ENCODE results near the gene AMBRA1. TPM values are rescaled to one million over a fixed set of nuclear protein-coding genes. Genes with fewer than 3 reads are reported as not detected.

Gene AMBRA1
- total RNA-seq, 2 donors from 2014 or later: 47.3 to 52.2 TPM

DNA sequence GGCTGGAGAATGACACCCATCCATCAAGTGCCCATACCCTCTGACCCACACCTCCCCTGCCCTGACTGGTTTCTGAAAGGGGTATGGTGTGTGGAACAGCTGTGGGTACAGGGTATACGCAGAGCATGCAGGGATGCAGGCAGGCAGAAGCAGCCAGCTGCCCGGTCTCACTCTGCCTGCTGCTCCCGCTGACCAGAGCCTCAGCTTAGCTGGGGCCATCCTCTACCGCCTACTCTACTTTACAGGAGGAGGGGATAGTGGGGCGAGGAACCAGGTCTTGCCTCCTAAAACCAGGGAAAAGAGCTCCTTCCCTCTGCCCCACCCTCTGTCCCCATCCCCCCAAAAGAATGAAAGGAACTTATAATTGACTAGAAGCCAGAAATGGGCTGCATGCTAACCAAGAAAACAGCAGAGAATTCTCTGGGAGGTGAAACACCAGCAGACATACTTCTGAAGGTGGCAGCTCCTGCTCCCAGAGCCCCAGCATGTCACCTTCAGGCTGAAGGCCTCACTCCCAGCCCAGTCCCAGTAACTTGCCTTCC lies 189.3 kb downstream of the AMBRA1 start:
- Mint-ChIP-seq H3K27me3 (no peaks in the 10 kb centered on the region), H3K4me3 (no peak overlapping the region), H3K36me3 (ENCODE audit: low read depth) (no peaks in the 10 kb centered on the region), H3K4me1 (peaks cover 2% of the 10 kb centered on the region), H3K27ac (no peak overlapping the region)
- no peak for ATAC-seq
- no peak for DNase-seq
- no peaks in the 10 kb centered on the region for H3K9me3 ChIP-seq (ENCODE audit: control insufficient read depth, low read length, poor library complexity, severe bottlenecking)

DNA sequence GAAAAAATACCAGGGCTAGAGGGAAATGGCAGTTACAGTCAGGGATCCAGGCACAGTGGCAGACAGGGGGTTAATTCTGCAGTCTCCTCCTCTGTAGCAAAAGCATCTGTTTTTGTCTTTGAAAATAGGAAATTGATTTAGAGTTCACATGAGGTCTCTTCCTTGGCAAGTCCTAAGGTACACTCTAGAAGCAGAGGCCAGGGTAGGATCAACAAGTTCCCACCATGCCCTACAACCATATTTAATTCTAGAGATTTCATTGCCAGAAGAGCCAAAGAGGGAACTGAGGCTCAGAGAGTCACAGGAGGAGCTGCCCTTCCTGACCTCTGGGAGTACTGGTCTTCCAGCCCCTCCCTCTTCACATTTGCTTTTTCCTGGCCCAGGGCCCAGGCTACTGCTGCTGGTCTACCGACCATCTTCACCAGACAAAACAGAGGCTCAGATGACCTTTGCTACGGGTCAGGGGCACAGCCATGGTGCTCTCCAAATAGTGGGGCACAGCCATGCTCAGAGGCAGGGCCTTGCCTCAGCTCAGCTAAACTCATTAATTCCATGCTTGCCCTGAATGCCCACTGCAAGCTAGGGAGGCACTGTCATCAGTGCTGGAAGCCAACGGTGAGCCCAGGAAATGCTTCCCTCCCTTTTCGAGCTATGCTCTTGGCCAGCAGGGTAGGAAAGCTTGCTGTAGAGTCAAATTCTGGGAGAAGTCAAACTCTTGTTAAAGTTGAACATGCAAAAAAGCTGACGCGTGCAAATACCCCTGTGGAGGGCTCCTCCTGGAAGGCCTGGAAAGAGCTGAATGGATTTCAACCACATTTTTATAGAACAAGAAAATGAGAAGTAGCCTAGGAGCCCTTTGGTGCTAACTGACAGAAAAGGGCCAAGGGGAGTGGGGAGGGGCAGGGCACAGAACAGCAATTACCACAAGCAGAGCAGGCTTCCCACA lies 190.6 kb downstream of the AMBRA1 start:
- H3K4me3 Mint-ChIP-seq: no peak overlapping the region
- no peaks in the 10 kb centered on the region for H3K9me3 ChIP-seq (ENCODE audit: control insufficient read depth, low read length, poor library complexity, severe bottlenecking)
- no peak overlapping the region for H3K27ac Mint-ChIP-seq
- no peaks in the 10 kb centered on the region for H3K36me3 Mint-ChIP-seq (ENCODE audit: low read depth)
- H3K27me3 Mint-ChIP-seq: no peaks in the 10 kb centered on the region
- H3K4me1 Mint-ChIP-seq: peaks cover 2% of the 10 kb centered on the region
- DNase-seq: no peak
- ATAC-seq: no peak

DNA sequence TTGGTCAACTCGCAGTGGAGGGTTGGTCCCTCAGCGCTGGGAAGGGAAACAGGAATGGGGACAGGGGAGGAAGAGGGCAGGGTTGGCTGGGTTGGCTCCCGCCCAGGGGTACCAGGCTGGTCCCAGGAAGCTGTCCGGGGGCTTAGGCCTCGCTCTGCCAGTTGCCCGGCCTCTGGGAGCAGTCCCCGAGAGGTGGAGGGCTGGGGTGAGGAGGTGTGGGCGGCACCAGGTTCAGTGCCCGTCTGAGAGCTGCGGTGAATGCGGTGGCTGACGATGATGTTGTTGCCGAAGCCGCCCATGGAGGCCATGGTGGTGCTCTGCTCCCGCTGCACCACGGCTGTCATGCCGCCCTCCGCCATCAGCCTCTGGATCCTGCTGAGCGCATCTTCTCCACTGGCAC lies 196.3 kb downstream of the AMBRA1 start:
- H3K27me3 Mint-ChIP-seq: peaks cover 8% of the 10 kb centered on the region
- H3K4me1 Mint-ChIP-seq: peaks cover 9% of the 10 kb centered on the region
- ATAC-seq (no peak), DNase-seq (no peak)
- no peak overlapping the region for H3K4me3 Mint-ChIP-seq
- H3K36me3 Mint-ChIP-seq (ENCODE audit: low read depth): peaks cover 4% of the 10 kb centered on the region
- no peak overlapping the region for H3K27ac Mint-ChIP-seq
- H3K9me3 ChIP-seq (ENCODE audit: control insufficient read depth, low read length, poor library complexity, severe bottlenecking): no peaks in the 10 kb centered on the region

DNA sequence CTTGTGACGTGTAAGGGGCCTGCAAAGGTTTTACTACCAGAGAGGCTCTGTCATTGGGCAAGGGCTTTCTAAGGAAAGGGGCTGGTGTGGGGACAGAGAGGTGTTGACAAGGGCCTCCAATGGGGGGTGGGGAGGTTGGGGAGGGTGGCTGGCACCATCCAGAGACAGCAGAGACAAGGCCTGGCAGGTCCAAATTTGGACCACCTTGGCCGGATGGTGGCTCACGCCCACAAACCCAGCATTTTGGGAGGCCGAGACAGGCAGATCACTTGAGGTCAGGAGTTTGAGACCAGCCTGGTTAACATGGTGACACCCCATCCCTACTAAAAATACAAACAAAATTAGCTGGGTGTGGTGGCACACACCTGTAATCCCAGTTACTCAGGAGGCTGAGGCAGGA lies 200.1 kb downstream of the AMBRA1 start:
- no peaks in the 10 kb centered on the region for H3K9me3 ChIP-seq (ENCODE audit: control insufficient read depth, low read length, poor library complexity, severe bottlenecking)
- Mint-ChIP-seq H3K4me3 (peak overlapping the region; percentile 85), H3K36me3 (ENCODE audit: low read depth) (peaks cover 4% of the 10 kb centered on the region), H3K4me1 (peaks cover 20% of the 10 kb centered on the region), H3K27me3 (peaks cover 16% of the 10 kb centered on the region), H3K27ac (no peak overlapping the region)
- ATAC-seq: no peak
- no peak for DNase-seq

DNA sequence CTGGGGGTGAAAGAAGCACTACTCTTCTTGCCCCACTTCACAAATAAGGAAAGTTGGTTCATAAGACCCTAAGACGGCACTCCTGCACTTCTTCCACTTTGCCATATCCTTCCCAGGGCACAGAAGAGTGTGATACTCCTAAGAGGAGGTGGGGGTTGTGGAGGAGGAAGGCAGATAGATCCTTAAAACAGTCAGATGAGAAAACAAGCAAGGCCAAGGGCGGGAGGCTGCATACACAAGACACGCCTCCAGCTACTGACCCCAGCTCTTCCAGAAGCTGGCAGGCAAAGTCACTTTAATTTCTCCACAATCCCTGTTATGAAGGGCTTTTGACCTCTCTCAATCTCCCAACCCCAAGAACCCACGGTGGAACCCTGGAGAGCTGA lies 200.6 kb downstream of the AMBRA1 start:
- DNase-seq (no peak), ATAC-seq (no peak)
- H3K9me3 ChIP-seq (ENCODE audit: control insufficient read depth, low read length, poor library complexity, severe bottlenecking): no peaks in the 10 kb centered on the region
- Mint-ChIP-seq H3K27ac (peak overlapping the region; percentile 62), H3K36me3 (ENCODE audit: low read depth) (peaks cover 4% of the 10 kb centered on the region), H3K4me3 (peak overlapping the region; percentile 85), H3K27me3 (peaks cover 21% of the 10 kb centered on the region), H3K4me1 (peaks cover 22% of the 10 kb centered on the region)

DNA sequence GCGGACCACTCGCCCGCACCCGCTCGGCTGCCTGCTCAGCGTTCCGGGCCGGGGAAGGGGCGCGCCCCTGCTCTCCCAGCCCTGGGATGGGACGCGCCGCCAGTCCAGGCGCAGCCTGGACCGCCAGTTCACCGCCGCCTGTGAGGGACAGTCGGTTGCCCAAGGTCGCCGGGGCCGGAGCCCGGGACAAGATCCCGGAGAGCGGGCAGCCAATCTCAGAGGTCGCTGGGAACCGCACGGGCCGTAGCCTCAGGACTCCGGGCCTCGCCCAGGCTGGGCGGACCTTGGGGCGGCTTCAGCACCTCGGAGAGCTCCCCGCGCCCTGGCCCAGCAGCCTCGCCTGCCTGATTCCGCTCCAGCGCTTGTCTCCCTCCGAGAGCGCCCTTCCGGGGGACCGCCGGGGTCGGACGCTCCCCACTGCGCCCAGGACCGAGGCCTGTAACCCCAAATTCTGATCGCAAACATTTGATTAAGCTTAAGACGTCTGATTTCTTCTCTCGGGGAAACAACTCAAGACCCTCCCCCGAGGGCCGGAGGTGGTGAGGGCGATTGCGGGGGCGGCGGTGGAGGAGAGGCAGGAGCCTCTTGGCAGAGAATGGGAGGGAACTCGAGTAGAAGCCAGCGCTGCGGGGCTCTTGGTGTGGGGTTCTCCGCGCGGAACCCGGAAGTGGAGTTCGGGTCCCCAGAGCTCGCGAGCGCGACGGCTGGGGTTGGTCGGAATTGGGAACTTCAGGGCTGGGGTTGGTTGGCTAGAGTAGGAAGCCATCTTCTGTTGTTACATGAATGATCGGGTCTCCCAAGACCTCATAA lies 201.2 kb downstream of the AMBRA1 start:
- DNase-seq: peak; percentile 65 to 71 (median 70)
- Mint-ChIP-seq H3K4me3 (peak overlapping the region; percentile 85), H3K27ac (peak overlapping the region; percentile 62), H3K4me1 (peaks cover 25% of the 10 kb centered on the region), H3K36me3 (ENCODE audit: low read depth) (peaks cover 2% of the 10 kb centered on the region), H3K27me3 (peaks cover 27% of the 10 kb centered on the region)
- H3K9me3 ChIP-seq (ENCODE audit: control insufficient read depth, low read length, poor library complexity, severe bottlenecking): no peaks in the 10 kb centered on the region
- ATAC-seq: peak; percentile 86

DNA sequence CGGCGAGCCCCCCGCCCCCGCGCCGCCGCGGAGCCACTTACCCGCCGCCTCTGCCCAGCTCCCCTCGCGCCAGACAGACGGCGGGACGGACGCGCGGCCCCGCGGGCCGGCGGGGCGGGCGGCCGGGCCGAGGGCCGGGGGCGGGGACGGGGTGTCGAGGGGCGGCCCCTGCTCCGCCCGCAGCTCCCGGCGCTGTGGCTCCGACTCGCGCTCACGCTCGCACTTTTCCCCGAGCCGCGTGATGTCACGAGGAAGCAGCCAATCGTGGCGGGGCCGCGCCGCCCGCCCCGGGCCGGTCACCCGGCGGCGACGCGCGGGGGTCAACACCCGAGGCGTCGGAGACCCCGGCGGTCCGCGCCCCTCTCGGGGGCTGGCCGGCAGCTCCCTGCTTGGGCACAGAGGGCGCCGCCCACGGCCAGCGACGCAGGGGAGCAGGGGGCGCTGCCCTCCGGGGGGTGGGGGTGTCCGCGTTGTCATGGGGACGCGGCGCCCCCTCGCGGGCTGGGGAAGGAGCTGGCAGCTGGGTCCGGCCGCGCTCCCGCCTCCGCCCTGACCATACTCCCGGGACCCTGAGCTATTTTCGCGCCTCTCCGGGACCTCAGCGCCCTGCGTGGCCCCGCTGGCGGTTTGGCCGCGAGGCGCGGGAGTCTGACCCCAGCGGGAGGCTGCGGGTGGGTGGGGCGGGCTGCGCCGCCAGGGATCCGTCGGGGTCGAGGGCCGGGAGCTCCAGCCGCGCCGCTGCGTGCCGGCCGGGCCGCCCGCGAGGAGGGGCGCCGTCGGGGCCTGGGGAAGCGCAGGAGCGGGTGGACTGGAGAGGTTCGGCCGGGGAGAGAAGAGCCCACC lies 202.0 kb downstream of the AMBRA1 start, which contains the start of gene CHRM4:
CHRM4 (minus strand) TSS at position 199 of the 843 bp plus-strand sequence. CDS start 5,219 bp downstream, outside the sequence.
- peaks cover 29% of the 10 kb centered on the region for H3K4me1 Mint-ChIP-seq

DNA sequence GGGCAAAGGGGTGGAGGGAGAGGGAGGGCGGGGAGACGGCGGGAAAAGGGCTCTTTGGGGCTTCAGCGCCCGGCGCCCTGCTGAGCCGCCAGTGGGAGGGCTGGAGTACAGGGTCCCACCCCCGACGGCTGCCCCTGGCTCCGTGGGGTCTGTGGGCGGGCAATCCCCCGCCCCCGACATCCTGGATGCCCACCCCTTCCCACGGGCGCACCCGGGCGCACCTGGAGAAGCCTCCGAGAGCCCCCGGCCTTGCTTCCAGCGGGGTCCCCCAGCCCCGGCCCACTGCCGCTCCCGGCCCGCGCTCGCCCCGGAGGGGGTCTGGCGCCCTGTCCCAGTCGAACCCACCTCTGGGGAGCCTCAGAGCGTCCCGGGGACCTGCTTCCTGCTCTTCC lies 202.6 kb downstream of the AMBRA1 start:
- no peaks in the 10 kb centered on the region for H3K9me3 ChIP-seq (ENCODE audit: control insufficient read depth, low read length, poor library complexity, severe bottlenecking)
- H3K27me3 Mint-ChIP-seq: peaks cover 41% of the 10 kb centered on the region
- no peaks in the 10 kb centered on the region for H3K36me3 Mint-ChIP-seq (ENCODE audit: low read depth)
- H3K4me1 Mint-ChIP-seq: peaks cover 31% of the 10 kb centered on the region
- no peak for DNase-seq
- no peak for ATAC-seq
- no peak overlapping the region for H3K4me3 Mint-ChIP-seq
- H3K27ac Mint-ChIP-seq: peak overlapping the region; percentile 27

More for the DNA sequence above, 202.0 kb downstream of the AMBRA1 start, which contains the start of gene CHRM4:
- H3K27ac Mint-ChIP-seq: peak within 1 kb of the TSS; percentile 62
- no peak for ATAC-seq
- H3K9me3 ChIP-seq (ENCODE audit: control insufficient read depth, low read length, poor library complexity, severe bottlenecking): no peaks in the 10 kb centered on the region
- peaks cover 35% of the 10 kb centered on the region for H3K27me3 Mint-ChIP-seq
- no peak for DNase-seq
- no peaks in the 10 kb centered on the region for H3K36me3 Mint-ChIP-seq (ENCODE audit: low read depth)
- H3K4me3 Mint-ChIP-seq: peak within 1 kb of the TSS; percentile 86

DNA sequence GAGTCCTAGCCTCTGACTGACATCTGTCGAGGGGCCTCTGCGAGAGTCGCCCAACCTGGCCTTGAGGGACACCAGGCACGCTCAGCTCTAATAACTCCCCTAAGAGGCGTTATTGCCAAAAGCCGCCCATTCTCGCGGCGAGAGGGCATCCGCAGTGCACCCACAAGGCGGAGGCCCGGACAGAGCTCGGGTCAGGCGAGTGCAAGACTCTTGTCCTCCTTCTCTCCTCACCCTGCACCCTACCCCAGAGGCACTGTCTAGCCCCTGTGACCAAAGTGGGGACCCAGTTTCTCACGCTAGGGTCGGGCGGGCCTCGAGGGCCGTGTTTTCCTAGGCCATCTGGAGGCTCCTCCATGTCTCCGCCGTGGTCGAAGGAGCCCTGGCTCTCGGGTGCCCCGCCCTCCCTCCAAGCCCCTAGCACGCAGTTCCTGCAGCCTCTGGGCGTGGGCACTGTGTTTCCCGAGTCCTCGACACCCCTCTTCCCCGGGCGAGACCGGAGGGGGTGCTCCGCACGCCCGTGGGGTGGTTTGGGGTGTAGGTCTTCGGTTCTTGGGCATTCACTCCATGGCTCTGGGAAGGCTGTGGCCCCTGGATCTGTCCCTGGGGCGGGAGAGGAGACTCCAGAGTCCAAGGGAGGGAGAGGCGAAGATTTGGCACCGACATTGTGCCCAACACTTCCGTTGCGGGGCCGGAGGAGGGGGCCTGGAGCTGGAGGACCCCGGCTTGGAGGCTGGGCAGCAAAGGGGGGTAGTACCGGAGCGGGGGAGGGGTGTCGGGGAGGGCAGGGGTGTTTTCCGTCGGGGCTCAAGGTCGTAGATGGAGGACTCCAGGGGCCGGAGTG lies 203.3 kb downstream of the AMBRA1 start:
- Mint-ChIP-seq H3K27me3 (peaks cover 47% of the 10 kb centered on the region), H3K4me1 (peaks cover 31% of the 10 kb centered on the region), H3K27ac (peak overlapping the region; percentile 27), H3K36me3 (ENCODE audit: low read depth) (peaks cover 2% of the 10 kb centered on the region), H3K4me3 (peak overlapping the region; percentile 86)
- ATAC-seq: no peak
- no peak for DNase-seq
- H3K9me3 ChIP-seq (ENCODE audit: control insufficient read depth, low read length, poor library complexity, severe bottlenecking): no peaks in the 10 kb centered on the region

DNA sequence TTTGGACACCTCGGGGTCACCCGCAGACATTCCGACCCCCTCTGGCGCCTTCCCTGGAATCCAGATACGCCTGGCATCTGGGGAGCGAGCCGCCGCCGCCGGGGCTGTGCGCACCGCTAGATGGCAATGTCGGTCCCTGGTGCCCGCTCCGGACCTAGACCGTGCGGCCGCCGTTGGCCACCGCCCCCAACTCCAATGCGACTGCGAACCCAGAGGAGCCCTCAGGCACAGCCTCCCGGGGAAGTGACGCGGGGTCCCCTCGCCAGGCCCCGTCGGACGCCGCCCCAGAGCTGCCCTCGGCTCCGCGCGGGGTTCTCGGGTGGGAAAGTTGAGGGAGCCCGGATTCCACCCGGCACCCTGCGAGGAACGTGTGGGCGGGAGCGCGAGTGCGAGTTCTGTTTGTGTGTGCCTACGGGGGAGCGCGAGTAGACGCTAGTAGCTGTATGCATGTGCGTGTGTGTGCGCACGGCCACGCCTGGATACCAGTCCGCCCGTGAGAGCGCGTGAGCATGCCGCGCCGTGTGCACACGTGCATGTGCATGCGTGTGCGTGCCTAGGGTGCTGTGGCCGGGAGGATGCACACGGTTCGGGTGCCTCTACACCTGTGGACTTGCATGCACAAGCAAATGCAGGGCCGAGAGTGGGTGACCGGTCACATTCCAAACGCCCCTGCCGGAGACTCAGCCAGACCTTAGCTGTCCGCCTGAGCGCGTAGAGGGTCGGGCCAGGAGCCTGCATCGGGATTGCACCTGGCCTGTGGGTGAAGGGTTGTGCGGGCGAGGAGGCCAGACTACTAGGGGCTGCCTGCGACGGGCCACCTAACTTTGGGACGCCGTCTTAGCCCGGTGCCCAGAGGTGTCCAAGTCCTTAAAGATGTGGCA lies 204.1 kb downstream of the AMBRA1 start:
- Mint-ChIP-seq H3K4me3 (peak overlapping the region; percentile 73), H3K27me3 (peaks cover 54% of the 10 kb centered on the region), H3K27ac (no peak overlapping the region), H3K4me1 (peaks cover 33% of the 10 kb centered on the region), H3K36me3 (ENCODE audit: low read depth) (peaks cover 2% of the 10 kb centered on the region)
- H3K9me3 ChIP-seq (ENCODE audit: control insufficient read depth, low read length, poor library complexity, severe bottlenecking): no peaks in the 10 kb centered on the region
- peak; percentile 29 for ATAC-seq
- no peak for DNase-seq
